ENCODE data around the gene PPM1J.
"Not testable (repeated sequence)": the region's sequence is repeated elsewhere in the genome, so short reads cannot be mapped to it uniquely, and the experiment has no call there.

PPM1J gene

GRCh38 chr1:112729011-112729410 lies 13.9 kb upstream of the PPM1J start:
- H3K9me3 ChIP-seq (ENCODE audit: low read length); H2AFZ ChIP-seq (ENCODE audit: low read depth, low read length); H3K36me3 ChIP-seq (ENCODE audit: insufficient read depth, low read length); H3K4me3 ChIP-seq (ENCODE audit: low read length); H3K4me1 ChIP-seq (ENCODE audit: insufficient read depth, low read length); H3K27me3 ChIP-seq (ENCODE audit: insufficient read depth, low read length): not testable (repeated sequence)

GRCh38 chr1:112728306-112728971 lies 13.3 kb upstream of the PPM1J start:
- not testable (repeated sequence) for H3K4me1 ChIP-seq (ENCODE audit: insufficient read depth, low read length); H3K36me3 ChIP-seq (ENCODE audit: insufficient read depth, low read length); H2AFZ ChIP-seq (ENCODE audit: low read depth, low read length); H3K9me3 ChIP-seq (ENCODE audit: low read length); H3K27me3 ChIP-seq (ENCODE audit: insufficient read depth, low read length); H3K4me3 ChIP-seq (ENCODE audit: low read length)

DNA sequence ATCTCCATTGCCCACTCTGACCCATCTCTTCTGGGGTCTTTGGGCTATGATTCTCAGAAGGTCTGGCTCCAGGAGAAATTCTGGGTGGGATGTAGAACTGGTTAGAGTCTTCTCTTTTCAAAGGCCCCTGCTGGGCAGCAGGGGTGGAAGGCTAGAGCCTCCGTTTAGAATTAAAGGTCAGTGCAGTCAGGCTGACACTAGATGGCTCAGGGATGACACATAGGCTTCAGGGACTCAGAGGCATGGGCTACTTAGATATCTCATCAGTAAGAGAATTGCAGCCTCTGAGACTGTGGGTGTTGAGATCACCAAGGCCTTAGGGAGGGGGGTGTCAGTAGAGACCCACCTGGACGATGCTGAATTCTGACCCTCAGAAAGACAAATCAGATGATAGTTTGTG lies 12.6 kb upstream of the PPM1J start:
- Histone ChIP-seq H3K4me1 (ENCODE audit: insufficient read depth, low read length) (peaks cover 9% of the 10 kb centered on the region), H3K4me3 (ENCODE audit: low read length) (no peak overlapping the region), H3K36me3 (ENCODE audit: insufficient read depth, low read length) (no peaks in the 10 kb centered on the region), H3K27me3 (ENCODE audit: insufficient read depth, low read length) (no peaks in the 10 kb centered on the region), H3K9me3 (ENCODE audit: low read length) (no peaks in the 10 kb centered on the region), H2AFZ (ENCODE audit: low read depth, low read length) (no peak overlapping the region)

DNA sequence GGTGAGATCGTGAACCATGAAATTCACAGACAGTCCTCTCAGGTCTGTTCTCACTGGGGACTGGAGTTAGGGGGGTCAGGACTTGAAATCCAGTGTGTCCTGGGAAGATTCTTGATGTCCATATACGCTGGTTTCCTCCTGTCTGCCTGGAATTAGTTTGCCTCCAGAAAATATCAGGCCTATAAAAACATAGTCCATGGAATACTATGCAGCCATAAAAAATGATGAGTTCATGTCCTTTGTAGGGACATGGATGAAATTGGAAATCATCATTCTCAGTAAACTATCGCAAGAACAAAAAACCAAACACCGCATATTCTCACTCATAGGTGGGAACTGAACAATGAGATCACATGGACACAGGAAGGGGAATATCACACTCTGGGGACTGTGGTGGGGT lies 9.1 kb upstream of the PPM1J start:
- peaks cover 14% of the 10 kb centered on the region for H3K27me3 ChIP-seq (ENCODE audit: insufficient read depth, low read length)
- not testable (repeated sequence) for H3K9me3 ChIP-seq (ENCODE audit: low read length); H3K4me3 ChIP-seq (ENCODE audit: low read length); H3K36me3 ChIP-seq (ENCODE audit: insufficient read depth, low read length); H2AFZ ChIP-seq (ENCODE audit: low read depth, low read length)
- H3K4me1 ChIP-seq (ENCODE audit: insufficient read depth, low read length), result peaks cover 15% of the 10 kb centered on the region

DNA sequence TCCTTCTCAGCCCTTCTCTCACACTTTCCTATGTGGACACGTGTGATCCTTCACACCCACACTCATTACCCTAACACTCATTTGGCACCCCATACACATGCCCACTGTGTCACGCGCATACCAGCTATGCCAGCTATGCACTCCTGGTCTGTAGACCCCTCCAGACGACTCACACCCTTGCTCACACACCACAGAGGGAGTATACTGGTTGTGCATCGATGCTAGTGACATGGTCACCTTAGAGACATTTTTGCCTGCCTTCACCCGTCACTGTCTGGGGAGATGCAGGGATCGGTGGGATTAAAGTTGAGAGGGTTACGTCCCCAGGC lies 8.3 kb upstream of the PPM1J start:
- Histone ChIP-seq H3K4me3 (ENCODE audit: low read length) (no peak overlapping the region), H3K36me3 (ENCODE audit: insufficient read depth, low read length) (no peaks in the 10 kb centered on the region), H3K9me3 (ENCODE audit: low read length) (no peaks in the 10 kb centered on the region), H2AFZ (ENCODE audit: low read depth, low read length) (no peak overlapping the region), H3K4me1 (ENCODE audit: insufficient read depth, low read length) (peaks cover 15% of the 10 kb centered on the region), H3K27me3 (ENCODE audit: insufficient read depth, low read length) (peaks cover 17% of the 10 kb centered on the region)

- H3K9me3 ChIP-seq (ENCODE audit: low read length), result no peaks in the 10 kb centered on the region
- no peaks in the 10 kb centered on the region for H3K36me3 ChIP-seq (ENCODE audit: insufficient read depth, low read length)
- no peak overlapping the region for H3K4me3 ChIP-seq (ENCODE audit: low read length)
These were observed 7.7 kb upstream of the PPM1J start for GRCh38 chr1:112722601-112723510.

GRCh38 chr1:112721966-112722524 lies 6.9 kb upstream of the PPM1J start:
- Histone ChIP-seq H2AFZ (ENCODE audit: low read depth, low read length) (peak overlapping the region; percentile 64), H3K4me3 (ENCODE audit: low read length) (no peak overlapping the region), H3K4me1 (ENCODE audit: insufficient read depth, low read length) (peaks cover 15% of the 10 kb centered on the region), H3K36me3 (ENCODE audit: insufficient read depth, low read length) (no peaks in the 10 kb centered on the region), H3K27me3 (ENCODE audit: insufficient read depth, low read length) (peaks cover 20% of the 10 kb centered on the region), H3K9me3 (ENCODE audit: low read length) (no peaks in the 10 kb centered on the region)

More at GRCh38 chr1:112722601-112723510, 7.7 kb upstream of the PPM1J start:
- Histone ChIP-seq H3K4me1 (ENCODE audit: insufficient read depth, low read length) (peaks cover 15% of the 10 kb centered on the region), H2AFZ (ENCODE audit: low read depth, low read length) (peak overlapping the region; percentile 64), H3K27me3 (ENCODE audit: insufficient read depth, low read length) (peaks cover 20% of the 10 kb centered on the region)

DNA sequence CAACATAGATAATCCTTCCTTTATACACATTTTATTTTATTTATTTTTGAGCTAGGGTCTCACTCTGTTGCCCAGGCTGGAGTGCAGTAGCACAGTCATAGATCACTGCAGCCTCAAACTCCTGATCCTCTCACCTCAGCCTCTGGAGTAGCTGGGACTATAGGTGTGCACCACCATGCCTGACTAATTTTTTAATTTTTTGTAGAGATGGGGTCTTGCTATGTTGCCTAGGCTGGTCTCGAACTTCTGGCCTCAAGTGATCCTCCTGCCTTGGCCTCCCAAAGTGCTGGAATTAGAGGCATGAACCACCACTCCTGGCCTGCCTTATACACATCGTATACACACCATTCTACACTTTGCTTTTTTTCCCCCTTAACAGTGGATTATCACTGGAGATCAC lies 6.2 kb upstream of the PPM1J start:
- H2AFZ ChIP-seq (ENCODE audit: low read depth, low read length); H3K36me3 ChIP-seq (ENCODE audit: insufficient read depth, low read length); H3K9me3 ChIP-seq (ENCODE audit: low read length); H3K4me3 ChIP-seq (ENCODE audit: low read length): not testable (repeated sequence)
- Histone ChIP-seq H3K4me1 (ENCODE audit: insufficient read depth, low read length) (peaks cover 15% of the 10 kb centered on the region), H3K27me3 (ENCODE audit: insufficient read depth, low read length) (peaks cover 20% of the 10 kb centered on the region)

- no peak overlapping the region for H3K4me3 ChIP-seq (ENCODE audit: low read length)
- H2AFZ ChIP-seq (ENCODE audit: low read depth, low read length), result no peak overlapping the region
- H3K9me3 ChIP-seq (ENCODE audit: low read length), result no peaks in the 10 kb centered on the region
- H3K36me3 ChIP-seq (ENCODE audit: insufficient read depth, low read length), result no peaks in the 10 kb centered on the region
- peaks cover 18% of the 10 kb centered on the region for H3K4me1 ChIP-seq (ENCODE audit: insufficient read depth, low read length)
- H3K27me3 ChIP-seq (ENCODE audit: insufficient read depth, low read length), result peaks cover 20% of the 10 kb centered on the region
These were observed 5.7 kb upstream of the PPM1J start for GRCh38 chr1:112720800-112721199.

DNA sequence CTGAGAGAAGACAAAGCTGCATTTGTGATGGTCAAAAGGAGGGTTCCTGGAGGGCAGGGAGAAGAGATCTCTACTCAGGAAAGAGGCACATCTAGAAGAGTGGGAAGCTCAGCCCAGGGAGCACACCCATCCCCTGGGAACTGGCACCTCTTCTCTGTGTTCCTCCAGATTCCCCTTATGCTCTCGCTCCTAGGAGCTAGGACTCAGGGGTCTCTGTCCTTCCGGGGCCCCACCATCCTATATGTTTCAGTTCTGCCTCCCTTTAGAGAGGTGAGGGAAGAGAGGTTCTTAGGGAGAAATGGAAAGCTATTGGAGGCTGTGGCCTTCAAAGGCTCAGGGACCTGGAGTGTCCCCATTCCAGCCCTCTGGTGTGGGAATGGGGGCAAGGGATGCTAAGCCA lies 4.6 kb upstream of the PPM1J start:
- Histone ChIP-seq H3K36me3 (ENCODE audit: insufficient read depth, low read length) (no peaks in the 10 kb centered on the region), H3K4me1 (ENCODE audit: insufficient read depth, low read length) (peaks cover 27% of the 10 kb centered on the region), H2AFZ (ENCODE audit: low read depth, low read length) (no peak overlapping the region), H3K27me3 (ENCODE audit: insufficient read depth, low read length) (peaks cover 23% of the 10 kb centered on the region), H3K4me3 (ENCODE audit: low read length) (no peak overlapping the region), H3K9me3 (ENCODE audit: low read length) (no peaks in the 10 kb centered on the region)

GRCh38 chr1:112718691-112719418 lies 3.7 kb upstream of the PPM1J start:
- peaks cover 31% of the 10 kb centered on the region for H3K27me3 ChIP-seq (ENCODE audit: insufficient read depth, low read length)
- peaks cover 31% of the 10 kb centered on the region for H3K4me1 ChIP-seq (ENCODE audit: insufficient read depth, low read length)
- no peaks in the 10 kb centered on the region for H3K36me3 ChIP-seq (ENCODE audit: insufficient read depth, low read length)
- no peak overlapping the region for H2AFZ ChIP-seq (ENCODE audit: low read depth, low read length)
- H3K4me3 ChIP-seq (ENCODE audit: low read length), result no peak overlapping the region
- no peaks in the 10 kb centered on the region for H3K9me3 ChIP-seq (ENCODE audit: low read length)

GRCh38 chr1:112717263-112717873 lies 2.2 kb upstream of the PPM1J start:
- Histone ChIP-seq H3K4me1 (ENCODE audit: insufficient read depth, low read length) (peaks cover 22% of the 10 kb centered on the region), H2AFZ (ENCODE audit: low read depth, low read length) (no peak overlapping the region), H3K9me3 (ENCODE audit: low read length) (no peaks in the 10 kb centered on the region), H3K4me3 (ENCODE audit: low read length) (no peak overlapping the region), H3K36me3 (ENCODE audit: insufficient read depth, low read length) (no peaks in the 10 kb centered on the region), H3K27me3 (ENCODE audit: insufficient read depth, low read length) (peaks cover 46% of the 10 kb centered on the region)

Measured in neuron (in vitro differentiated cells).